NCI-H128 (cell line): Measurements from ENCODE around the gene PRTN3.
"Not testable (repeated sequence)": the region's sequence is repeated elsewhere in the genome, so short reads cannot be mapped to it uniquely, and the experiment has no call there.

ENCODE experiments used
- DNase-seq: peaks from one replicate; lab custom pipeline; 2025; ENCODE audit not compliant: unreplicated experiment; lab: John Stamatoyannopoulos, UW

Gene PRTN3

DNA sequence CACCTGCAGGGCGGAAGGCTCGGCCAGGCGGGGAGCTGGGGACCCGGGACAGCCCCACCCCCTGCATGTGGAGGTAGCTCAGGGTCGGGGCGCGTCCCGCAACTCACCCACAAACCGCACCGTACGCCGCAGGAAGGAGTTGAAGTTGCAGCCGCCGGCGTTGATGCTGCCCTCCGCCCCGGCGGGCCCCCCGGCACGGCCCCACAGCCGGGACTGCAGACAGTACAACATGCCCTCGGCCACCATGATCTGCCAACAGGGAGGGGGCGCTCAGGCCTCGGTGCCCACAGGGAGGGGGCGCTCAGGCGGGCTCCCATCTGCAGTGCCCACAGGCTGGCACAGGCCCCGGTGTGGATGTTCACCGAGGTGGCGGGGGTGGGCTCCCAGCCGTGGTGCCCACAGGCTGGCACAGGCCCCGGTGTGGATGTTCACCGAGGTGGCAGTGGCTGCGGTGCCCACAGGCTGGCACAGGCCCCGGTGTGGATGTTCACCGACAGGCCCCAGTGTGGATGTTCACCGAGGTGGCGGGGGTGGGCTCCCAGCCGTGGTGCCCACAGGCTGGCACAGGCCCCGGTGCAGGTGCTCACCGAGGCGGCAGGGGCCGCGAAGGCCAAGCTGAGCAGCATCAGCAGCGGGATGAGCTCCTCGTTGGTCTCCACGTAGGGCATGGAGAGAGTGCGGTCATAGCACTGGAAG is 25.6 kb upstream of the PRTN3 start:
- DNase-seq: no peak

DNA sequence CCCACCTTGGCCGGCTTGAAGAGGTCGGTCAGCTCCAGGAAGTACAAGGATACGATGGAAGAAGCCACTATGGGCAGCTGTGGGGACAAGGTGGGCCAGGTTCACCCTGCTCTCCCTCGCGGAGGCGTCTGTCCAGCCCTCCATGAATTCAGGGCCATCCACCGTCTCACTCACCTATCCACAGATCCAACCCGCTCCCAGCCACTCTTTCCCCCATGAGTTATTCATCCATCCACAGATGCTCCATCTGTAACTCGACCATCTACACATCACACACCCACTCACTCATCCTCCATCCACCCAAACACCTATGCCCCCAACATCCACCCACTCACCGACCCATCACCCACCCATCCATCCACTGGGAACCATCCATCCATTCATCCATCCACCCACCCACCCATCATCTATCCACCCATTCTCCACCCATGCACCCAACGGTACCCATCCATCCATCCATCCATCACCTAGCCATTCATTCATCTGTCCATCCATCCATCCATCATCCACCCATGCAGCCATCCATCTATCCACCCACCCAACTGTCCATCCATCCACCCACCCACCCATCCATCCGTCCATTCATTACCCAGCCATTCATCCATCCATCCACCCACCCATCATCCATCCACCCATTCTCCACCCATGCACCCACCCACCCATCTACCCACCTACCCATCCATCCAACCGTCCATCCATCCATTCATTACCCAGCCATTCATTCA is 24.9 kb upstream of the PRTN3 start:
- DNase-seq: no peak

DNA sequence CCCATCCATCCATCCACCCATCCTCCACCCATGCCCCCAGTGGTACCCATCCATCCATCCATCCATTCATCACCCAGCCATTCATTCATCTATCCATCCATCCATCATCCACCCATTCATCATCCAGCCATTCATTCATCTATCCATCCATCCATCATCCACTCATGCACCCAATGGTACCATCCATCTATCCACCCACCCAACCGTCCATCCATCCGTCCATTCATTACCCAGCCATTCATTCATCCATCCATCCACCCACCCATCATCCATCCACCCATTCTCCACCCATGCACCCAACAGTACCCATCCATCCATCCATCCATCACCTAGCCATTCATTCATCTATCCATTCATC is 24.3 kb upstream of the PRTN3 start:
- DNase-seq: no peak

DNA sequence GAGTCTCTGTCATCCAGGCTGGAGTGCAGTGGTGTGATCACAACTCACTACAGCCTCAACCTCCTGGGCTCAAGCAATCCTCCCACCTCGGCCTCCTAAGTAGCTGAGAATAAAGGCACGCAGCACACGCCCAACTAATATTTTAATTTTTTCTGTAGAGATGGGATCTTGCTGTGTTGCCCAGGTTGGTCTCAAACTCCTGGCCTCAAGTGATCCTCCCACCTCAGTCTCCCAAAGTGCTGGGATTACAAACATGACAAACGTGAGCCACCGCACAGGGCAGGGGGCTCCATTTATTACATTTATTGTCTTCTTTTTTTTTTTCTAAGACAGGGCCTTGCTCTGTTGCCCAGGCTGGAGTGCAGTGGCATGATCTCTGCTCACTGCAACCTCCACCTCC is 20.6 kb upstream of the PRTN3 start:
- DNase-seq: not testable (repeated sequence)

DNA sequence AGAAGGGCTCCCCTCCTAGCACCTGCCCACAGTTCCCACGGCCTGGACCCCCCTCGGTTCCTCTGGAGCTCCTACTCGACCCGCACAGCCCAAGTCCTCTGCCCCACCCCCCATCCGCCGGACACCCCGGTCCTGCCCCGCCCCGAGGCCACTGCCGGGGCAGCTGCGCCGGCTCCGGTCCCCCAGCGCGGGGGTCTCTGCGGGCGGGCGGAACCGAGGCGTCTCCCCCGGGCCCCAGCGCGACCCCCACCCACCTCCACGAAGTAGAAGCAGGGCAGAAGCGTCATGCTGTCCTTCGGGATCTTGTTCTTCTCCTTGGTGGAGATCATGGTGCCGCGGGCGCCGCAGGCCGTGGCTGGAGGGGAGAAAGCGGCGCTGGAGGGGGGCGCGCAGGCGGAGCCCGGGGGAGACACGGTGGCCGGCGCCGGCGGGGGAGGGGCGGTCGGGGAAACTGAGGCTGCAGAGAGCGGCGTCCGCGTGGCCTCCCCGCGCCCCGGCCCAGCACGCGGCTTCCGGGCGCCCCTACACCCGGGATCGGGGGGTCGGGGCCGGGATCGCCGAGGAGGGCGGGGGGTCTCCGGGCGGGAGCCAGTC is 19.5 kb upstream of the PRTN3 start:
- no peak for DNase-seq

DNA sequence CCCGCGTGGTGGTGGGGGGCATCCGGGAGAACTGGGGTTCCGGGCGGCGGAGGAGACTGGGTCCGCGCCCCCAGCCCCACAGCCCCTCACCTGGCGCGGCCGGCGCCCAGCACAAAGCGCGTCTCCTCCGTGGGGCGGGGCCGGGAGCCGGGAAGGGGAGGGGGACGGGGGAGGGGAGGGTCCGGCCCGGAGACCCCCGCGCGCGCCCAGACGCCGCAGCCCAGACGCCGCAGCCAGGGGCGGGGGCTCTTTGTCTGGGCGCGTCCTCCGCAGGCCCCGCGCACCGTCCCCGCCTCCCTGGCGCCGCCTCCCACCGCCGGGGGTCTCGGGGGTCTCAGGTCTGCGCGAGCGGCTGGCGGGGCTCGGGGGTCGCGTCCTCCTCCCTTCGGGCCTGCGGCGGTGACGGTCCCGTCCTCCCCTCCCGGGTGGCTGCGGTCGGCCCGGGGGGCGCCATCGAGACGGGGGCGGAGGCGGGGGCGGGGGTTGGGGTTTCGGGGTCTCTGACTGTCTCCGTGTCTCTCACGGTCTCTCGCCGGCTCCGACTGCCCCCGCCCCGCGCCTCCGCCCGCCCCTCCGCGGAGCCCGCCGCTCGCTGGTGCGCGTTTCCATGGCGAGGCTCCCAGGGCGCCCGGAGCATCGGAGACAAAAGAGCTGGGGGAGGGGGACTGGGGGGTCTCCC is 18.8 kb upstream of the PRTN3 start, which contains the start of gene PLPPR3:
TSS of gene PLPPR3 (minus strand) at position 131 of the 679 bp plus-strand sequence. CDS start 396 bp downstream, outside the sequence.
- DNase-seq: no peak

DNA sequence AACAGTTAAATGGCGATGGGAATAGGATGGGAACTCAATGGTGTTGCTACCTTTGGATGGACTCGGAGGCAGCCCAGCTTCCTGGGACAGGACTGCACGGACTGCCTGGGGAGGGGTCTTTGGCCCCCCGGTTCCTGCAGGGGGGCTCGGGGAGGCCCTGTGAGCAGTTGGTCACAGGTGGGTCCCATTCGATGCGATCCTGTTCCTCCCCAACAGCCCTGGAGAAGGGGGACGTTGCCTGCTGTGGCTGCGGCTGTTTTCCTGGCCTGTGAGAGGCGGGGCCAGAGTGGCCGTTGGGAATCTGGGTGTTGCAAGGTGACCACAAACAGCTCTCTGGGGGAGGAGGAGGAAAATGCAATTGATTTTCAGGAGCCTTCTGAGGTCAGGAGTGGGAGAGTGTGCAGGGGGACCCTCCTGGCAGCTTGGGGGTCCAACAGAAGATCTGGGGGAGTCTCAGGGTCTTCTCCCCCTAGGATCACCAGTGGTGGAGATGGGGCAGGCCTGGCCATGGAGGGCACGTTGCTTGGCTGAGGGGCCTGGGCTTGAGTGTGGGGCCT is 17.2 kb upstream of the PRTN3 start:
- no peak for DNase-seq

DNA sequence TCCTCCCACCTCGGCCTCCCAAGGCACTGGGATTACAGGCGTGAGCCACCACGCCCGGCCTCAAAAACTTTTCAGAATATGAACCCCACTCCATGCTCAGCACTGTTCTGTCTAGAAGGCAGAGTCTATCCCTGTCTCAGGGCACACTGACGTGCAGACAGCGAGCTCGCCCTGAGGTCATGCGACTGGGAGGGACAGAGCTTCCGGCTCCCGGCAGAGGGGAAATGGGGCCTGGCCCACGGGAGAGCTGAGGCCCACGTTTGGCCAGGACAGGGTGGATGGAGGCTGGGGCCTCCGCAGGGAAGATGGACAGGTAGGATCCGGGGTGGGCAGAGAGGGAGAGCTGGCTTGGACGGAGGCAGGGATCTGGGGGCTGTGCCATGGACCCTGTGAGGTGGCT is 15.9 kb upstream of the PRTN3 start:
- DNase-seq: no peak

DNA sequence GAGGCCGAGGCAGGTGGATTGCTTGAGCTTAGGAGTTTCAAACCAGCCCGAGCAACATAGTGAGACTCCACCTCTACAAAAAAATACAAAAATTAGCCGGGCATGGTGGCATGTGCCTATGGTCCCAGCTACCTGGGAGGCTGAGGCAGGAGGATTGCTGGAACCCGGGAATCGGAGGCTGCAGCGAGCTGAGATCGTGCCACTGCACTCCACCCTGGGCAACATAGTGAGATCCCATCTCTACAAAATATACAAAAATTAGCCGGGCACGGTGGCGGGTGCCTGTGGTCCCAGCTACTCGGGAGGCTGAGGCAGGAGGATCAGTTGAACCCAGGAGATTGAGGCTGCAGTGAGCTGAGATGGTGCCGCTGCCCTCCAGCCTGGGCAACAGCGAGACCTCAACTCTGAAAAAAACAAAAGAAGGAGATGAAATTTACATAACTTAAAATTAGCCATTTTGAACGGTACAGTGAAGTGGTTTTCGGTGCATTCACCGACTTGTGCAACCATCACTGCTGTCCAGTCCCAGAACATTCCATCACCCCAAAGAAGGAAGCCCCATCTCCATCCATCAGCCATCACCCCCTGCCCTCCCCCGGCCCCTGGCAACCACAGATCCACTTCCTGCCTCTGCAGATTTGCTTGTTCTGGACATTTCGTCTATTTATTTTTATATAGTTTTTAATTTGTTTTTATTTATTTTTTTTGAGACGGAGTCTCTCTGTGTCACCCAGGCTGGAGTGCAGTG is 14.7 kb upstream of the PRTN3 start:
- no peak for DNase-seq

DNA sequence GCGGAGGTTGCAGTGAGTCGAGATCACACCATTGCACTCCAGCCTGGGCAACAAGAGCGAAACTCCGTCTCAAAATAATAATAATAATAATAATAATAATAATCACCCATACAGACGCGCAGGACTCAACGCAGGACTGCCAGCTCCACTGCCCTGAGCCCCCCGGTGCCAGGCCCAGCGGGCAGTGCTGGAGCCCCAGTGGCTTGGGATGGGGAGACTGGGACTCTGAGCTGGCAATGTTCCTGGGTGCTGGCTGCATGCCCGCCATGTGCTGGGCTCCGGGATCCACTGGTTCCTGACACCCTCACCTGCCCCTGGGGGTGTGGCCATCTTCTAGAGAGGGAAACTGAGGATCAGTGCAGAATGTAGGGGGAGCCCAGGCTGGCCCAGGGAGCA is 13.5 kb upstream of the PRTN3 start:
- no peak for DNase-seq

DNA sequence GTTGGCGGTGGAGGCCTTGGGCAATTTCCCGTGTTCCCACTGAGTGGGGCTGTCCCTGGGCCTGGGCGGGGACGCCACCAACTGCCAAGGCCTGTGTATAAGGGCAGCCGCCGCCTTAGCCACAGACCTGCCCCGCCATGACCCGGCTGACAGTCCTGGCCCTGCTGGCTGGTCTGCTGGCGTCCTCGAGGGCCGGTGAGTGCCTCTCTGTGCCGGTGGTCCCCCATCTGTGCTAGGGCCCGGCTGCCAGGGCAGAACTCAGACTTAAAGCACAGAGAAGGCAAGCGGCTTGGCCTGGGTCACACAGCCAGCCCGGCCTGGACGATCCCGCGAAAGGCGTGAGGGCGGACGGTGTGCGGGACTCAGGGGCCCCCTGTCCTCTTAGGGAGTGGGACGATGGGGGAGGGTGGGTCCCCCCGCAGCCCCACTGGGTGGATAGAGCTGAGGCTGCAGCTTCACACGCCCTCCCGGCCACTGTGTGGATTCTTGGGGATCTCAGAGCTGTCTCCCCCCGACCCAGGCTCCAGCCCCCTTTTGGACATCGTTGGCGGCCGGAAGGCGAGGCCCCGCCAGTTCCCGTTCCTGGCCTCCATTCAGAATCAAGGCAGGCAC is 13.0 kb upstream of the PRTN3 start, which contains the start of gene AZU1:
TSS of gene AZU1 (plus strand) at position 128 of the 612 bp plus-strand sequence. CDS start at position 138, 10 bp downstream.
- no peak for DNase-seq

DNA sequence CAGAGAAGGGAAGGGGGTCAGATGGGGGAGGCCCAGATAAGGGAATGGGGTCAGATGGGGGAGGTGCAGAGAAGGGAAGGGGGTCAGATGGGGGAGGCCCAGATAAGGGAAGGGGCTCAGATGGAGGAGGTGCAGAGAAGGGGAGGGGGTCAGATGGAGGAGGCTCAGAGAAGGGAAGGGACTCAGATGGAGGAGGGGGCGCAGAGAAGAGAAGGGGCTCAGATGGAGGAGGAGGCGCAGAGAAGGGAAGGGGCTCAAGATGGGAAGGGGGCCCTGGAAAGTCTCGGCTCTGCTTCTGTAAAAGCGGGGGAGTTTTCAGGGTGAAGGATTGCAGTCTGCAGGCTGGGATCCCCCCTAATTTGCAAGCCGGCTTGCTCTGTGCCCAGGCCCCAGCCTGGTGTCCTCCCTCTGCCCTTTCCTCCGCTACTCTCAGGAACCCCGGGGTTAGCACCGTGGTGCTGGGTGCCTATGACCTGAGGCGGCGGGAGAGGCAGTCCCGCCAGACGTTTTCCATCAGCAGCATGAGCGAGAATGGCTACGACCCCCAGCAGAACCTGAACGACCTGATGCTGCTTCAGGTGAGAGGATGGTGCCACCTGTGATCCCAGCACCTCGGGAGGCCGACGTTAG is 11.6 kb upstream of the PRTN3 start:
- DNase-seq: no peak

DNA sequence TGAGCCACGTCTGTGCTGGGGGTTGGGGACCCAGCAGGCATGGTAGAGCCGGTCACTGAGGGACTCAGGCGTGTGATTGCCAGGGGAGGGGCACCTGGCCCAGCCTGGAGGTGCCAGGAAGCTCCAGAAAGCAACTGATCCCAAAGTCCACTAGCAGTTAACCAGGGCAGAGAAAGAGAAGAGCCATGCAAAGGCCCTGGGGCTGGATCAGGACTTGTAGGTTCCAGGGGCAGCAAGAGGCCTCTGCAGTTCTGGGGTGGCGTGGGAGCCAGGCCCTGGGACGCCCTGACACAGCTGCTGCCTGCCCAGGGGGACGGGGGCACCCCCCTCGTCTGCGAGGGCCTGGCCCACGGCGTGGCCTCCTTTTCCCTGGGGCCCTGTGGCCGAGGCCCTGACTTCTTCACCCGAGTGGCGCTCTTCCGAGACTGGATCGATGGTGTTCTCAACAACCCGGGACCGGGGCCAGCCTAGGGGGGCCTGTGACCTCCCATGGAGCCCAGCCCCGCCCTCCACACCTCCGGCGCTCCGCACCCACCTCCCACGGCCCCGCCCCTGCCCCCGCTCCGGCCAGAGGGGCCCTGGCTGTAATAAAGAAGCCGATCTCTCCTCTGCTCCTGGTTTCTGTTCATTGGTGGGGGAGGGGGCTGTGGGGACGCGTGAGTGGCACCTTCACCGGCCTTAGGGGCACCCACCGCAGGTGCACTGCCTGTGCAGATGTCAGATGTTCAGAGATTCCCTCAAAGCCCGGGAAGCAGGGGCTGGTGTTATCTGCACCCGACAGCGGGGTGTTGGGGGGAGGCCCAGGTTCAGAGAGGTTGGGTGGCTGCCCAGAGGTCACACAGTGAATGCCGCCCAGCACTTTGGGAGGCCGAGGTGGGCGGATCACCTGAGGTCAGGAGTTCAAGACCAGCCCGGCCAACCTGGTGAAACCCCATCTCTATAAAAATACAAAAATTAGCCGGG is 9.1 kb upstream of the PRTN3 start:
- no peak for DNase-seq

DNA sequence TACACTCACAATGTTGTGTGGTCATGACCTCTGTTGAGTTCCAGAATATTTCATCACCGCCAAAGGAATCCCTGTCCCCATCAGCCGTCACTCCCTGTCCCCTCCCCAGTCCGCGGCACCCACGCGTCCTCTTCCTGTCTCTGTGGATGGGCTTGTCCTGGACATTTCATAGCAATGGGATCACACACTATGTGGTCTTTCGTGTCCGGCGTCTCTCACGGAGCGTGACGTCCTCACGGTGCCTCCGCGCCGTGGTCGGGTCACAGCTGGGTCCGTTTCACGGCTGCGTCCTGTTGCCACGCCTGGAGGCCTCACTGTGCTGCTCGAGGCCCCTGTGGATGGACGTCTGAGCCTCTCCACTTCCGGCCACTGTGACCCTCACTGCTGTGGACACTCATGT is 6.6 kb upstream of the PRTN3 start:
- no peak for DNase-seq

DNA sequence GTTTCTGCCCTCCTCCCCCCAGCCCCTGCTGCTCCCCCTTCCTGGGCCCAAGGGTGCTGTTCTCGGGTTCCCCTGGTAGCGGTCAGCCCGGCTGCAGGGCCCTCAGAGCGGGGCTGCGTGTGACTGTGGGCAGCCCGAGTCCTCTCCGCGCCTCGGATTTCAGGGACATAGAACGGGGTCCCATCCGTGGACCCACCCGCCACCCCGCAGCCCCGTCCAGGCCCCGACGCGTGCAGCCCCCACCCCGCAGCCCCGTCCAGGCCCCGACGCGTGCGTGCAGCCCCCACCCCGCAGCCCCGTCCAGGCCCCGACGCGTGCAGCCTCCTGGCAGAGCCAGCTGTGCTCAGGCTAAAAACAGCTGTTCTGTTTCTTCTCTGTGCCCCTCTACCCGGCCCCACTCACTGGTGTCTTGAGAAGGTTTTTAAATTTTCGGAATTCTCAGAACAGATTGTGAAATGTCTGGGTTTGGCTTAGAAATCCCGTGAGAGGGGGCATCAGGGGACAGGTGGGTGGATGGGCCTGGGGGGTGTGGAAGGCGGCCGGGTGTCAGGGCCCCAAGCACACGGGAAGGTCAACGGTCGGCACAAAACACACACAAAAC is 5.5 kb upstream of the PRTN3 start:
- no peak for DNase-seq

DNA sequence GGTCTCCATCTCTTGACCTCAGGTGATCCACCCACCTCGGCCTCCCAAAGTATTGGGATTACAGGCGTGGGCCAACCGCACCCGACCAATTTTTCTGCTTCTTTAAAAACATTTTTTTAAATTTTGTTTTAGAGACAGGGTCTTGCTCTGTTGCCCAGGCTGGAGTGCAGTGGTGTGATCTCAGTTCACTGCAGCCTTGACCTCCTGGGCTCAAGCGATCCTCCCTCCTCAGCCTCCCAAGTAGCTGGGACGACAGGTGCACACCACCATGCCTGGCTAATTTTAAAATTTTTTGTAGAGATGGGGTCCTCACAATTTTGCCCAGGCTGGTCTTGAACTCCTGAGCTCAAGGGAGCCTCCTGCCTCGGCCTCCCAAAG is 2.0 kb downstream of the PRTN3 start:
- not testable (repeated sequence) for DNase-seq

DNA sequence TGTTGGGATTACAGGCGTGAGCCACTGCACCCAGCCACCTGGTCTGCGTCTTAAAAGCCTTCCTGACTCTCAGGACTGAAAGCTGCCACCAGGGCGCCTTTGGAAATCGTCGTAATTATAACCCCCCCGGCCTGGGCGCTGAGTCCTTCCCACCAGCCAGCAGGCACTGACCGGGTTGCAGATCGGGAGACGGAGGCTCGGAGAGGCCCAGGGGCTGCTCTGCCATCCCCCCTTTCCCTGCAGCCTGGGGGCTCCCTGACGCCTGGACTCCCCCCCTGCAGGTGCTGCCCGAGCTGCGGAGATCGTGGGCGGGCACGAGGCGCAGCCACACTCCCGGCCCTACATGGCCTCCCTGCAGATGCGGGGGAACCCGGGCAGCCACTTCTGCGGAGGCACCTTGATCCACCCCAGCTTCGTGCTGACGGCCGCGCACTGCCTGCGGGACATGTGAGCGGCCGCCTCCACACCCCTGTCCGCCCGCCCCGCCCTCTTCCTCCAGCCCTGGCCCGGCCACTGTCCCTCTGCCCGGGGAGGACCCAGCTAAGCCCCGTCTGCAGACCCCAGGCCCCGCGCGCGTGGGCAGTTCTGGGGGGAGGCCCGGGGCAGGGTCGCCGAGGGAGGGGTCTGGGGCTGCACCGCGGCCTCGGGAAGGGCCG is 2.5 kb downstream of the PRTN3 start:
- DNase-seq: no peak
